Superior temporal gyrus (tissue), 1 donor: ENCODE measurements around the gene EPSTI1.

Source experiments
- DNase-seq: peaks from one replicate; pipeline ENCODE4 v3.0.0-alpha.2; 2016; ENCODE audit errors: extremely low spot score

The EPSTI1 gene

DNA sequence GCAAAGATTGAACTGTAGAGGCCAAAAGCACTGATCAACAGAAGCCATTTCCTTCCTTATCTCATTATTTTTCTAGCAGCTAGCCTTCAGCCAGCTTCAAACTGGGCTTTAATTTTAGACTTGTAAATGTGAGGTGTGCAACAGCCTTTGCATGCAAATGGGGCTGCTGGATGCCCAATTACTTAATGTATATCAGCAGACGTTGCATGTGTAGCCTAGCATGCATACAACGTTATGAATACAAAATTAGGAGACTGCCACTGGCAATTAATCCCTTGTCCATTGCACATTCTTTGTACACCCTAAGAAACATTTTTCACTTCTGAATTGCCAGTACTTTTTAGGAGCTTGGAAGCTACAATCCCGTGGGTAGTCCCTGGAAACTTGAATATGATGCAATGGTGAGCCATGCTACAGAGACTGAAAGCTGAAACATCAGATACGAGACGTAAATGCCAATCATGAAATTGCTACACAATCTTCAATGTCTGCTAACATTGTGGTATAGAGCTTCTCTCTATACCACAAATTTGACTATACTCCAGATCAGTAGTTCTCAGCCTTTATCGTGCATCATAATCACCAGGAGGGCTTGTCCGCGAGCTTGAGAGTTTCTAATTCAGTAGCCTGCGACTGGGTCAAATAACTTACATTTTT, 20.2 kb downstream of the EPSTI1 start:
- no peak for DNase-seq

- peak; percentile 53 for DNase-seq
These were observed 21.0 kb downstream of the EPSTI1 start for GRCh38 chr13:42970824-42971690.

GRCh38 chr13:42969565-42970172, 22.4 kb downstream of the EPSTI1 start:
- peak; percentile 81 for DNase-seq

- no peak for DNase-seq
These were observed 23.1 kb downstream of the EPSTI1 start for GRCh38 chr13:42968906-42969305.

GRCh38 chr13:42967660-42968059, 24.4 kb downstream of the EPSTI1 start:
- DNase-seq: no peak

- DNase-seq: no peak
These were observed 26.8 kb downstream of the EPSTI1 start for GRCh38 chr13:42965281-42965680.

DNA sequence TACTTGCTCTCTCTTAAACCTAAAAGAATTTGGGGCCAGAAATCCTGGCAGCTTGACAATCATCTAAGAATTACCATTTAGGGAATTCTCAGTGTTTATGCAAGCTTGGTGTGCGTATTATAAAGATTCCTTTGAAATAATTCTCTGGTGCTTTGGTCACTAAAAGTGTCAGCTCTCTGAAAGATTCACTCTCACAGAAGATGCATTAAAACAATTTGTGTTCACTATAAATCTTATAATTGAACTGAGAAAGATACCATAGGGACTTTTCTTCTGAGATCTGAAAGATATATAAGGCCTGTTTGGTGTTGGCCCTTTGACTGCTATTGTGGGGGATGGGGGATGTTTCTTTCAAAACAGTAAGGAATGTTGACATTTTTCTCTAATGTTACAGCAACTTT, 27.3 kb downstream of the EPSTI1 start:
- DNase-seq: no peak

DNA sequence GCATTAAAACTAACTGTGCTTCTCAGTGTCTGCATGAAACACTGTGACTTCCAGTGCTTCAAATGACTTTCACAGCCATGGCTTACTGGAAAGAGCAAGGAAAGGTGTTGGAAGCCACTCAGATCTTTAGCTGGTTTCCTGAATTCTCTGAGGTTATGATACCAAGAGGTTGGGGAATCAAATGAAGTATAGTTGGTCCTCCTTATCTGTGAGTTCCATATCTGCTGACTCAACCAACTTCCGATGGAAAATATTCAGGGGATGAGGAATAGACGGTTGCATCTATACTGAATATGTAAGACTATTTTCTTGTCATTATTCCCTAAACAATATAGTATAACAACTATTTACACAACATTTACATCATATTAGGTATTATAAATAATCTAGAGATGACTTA, 32.4 kb downstream of the EPSTI1 start:
- no peak for DNase-seq

GRCh38 chr13:42957881-42958280, 34.2 kb downstream of the EPSTI1 start:
- no peak for DNase-seq

GRCh38 chr13:42950181-42950580, 41.9 kb downstream of the EPSTI1 start:
- no peak for DNase-seq

DNA sequence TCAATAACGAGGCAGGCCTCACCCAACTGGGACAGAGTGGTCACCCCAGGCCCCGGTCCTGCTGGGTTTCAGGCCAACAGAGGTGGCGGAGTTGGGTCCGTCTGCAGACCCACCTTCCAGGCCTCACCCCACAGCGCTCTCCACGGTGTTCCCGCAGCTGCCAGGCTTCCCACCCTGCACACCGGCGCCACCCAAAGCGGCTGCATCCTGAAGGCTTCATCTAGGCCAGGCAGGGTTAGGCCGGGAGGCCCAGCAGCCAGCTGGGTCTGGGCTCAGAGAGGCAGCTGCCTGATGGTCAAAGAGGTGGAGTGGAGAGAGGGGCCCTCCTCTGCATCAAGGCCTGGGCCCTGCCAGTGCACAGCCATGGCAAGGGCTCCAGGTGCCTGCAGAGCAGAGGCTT, 44.1 kb downstream of the EPSTI1 start:
- DNase-seq: no peak

DNA sequence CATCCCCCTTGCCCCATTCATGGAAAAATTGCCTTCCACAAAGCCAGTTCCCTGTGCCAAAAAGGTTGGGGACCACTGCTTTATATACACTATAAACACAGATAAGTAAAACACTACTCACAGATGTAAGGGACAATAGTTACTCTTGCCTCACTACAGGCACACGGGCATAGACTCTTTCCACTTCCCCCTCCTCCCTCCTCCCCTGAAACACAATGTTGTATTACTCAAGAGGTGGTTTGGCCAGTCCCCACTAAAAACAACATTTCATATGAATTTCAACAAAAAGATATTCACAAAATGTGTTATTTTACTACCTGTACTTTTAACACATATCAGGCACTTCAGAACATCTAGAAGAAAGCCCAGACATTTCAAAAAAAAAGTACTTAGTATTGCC, 45.1 kb downstream of the EPSTI1 start:
- no peak for DNase-seq

DNA sequence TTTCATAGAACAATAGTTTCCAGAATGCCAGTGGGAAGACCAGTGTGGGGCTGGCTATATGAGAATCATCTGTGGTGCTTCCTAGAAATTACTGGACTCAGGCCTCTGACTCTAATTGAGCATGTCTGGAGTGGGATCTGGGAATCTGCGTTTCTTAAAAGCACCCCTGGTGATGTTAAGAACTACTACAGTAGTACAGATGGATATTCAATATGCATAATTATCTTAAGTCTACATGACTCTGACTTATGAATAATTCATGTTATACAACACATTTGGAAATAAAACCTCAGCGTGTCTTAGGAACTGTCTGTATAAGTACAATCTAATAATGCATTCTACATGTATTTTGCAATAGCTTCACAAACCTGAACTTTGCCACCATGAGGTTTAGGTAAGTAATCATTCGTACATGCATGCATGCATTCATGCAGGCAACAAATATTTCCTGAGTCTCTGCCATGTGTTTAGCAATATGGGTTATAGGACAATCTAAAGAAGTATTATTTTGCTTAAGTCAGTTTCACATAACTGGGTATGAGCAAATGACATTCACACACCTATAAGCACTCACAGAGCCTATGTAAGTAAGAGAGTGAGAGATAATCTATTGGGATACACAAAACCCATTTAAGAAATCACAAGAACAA, 62.0 kb downstream of the EPSTI1 start:
- DNase-seq: peak; percentile 12

GRCh38 chr13:42926555-42926954, 65.5 kb downstream of the EPSTI1 start:
- no peak for DNase-seq

DNA sequence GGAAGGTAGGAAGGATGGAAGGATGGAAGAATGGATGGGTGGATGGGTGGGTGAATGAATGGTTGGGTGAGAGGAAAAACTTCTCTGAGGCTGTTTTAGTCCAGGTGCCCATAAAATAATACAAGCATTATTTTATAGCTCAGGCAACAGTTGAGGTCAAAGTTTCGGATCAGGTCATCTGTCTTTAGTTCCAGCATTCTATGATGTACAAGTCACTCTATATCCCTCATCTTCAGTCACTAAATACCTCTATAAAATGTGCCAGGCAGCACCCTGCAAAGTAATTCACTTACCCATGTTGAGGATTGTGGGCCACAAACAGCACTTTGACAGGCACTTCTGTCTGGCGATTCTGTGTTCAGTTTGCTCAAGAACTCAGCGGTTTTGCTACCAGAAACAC, 66.0 kb downstream of the EPSTI1 start:
- no peak for DNase-seq

GRCh38 chr13:42925626-42926025, 66.4 kb downstream of the EPSTI1 start:
- DNase-seq: no peak

DNA sequence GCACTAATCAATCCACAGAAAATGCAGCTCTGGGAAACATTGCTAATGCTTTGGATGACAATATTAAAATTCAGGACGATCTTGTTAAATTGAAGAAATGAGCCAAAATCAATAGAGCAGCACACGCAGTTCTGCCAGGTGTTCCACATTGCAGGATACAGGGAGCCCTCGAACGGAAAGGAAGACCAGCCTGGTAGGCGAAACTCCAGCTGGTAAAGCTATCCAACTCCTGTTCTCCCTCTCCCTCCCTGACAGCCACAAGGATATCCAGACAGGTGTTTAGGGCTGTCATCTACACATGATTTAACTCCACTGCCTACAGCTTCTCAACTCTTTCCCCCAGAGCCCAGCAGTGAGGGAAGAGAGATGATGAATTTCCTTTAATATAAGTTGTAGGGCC, 67.7 kb downstream of the EPSTI1 start:
- no peak for DNase-seq

DNA sequence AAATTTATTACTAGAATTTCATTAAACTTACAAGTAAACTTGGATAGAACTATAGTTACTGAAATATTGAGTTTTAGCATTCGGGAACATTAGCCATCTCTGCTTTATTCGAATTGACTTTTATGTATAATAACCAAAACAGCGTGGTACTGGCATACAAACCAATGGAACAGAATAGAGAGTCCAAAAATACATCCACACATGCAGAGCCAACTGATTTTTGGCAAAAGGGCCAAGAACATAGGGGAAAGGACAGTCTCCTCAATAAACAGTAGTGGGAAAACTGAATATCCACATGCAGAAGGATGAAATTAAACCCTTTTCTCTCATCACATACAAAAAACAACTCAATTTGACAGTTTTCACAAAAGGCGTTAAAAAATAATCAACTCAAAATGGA, 84.3 kb downstream of the EPSTI1 start:
- DNase-seq: no peak

GRCh38 chr13:42906257-42906656, 85.8 kb downstream of the EPSTI1 start:
- DNase-seq: no peak

GRCh38 chr13:42905579-42905978, 86.5 kb downstream of the EPSTI1 start:
- no peak for DNase-seq

GRCh38 chr13:42899266-42899665, 92.8 kb downstream of the EPSTI1 start:
- no peak for DNase-seq

GRCh38 chr13:42895776-42896175, 96.3 kb downstream of the EPSTI1 start:
- DNase-seq: no peak
